GM18868 (cell line): ENCODE data around the gene OPA3.
A peak's percentile ranks its signal among the peaks of the same experiment; 100 is the strongest.
"Not testable (repeated sequence)": the region's sequence is repeated elsewhere in the genome, so short reads cannot be mapped to it uniquely, and the experiment has no call there.

Experiments used
- ATAC-seq: cut with Tn5 transposase; IDR thresholded peaks from one replicate; pipeline ENCODE4 v1.9.1; 2021; ENCODE audit warnings: mild to moderate bottlenecking, moderate library complexity; ENCODE audit not compliant: unreplicated experiment

The OPA3 gene

GRCh38 chr19:45584332-45585157 lies at the start of gene OPA3:
OPA3 (minus strand) TSS chr19:45584802; CDS start chr19:45584764, 38 bp downstream.
- peak; percentile 86 for ATAC-seq

GRCh38 chr19:45632468-45633196 lies 48.0 kb upstream of the OPA3 start:
- ATAC-seq = no peak

- no peak for ATAC-seq
Measured at GRCh38 chr19:45630463-45630862, 45.9 kb upstream of the OPA3 start.

- ATAC-seq = no peak
Measured at GRCh38 chr19:45629704-45630103, 45.1 kb upstream of the OPA3 start.

- ATAC-seq = not testable (repeated sequence)
Measured at GRCh38 chr19:45628219-45628618, 43.6 kb upstream of the OPA3 start.

- no peak for ATAC-seq
Measured at GRCh38 chr19:45623984-45624383, 39.4 kb upstream of the OPA3 start.

GRCh38 chr19:45621976-45622503 lies 37.4 kb upstream of the OPA3 start:
- ATAC-seq = no peak

GRCh38 chr19:45621389-45621788 lies 36.8 kb upstream of the OPA3 start:
- no peak for ATAC-seq

- no peak for ATAC-seq
Measured at GRCh38 chr19:45616704-45617017, 32.1 kb upstream of the OPA3 start.

- ATAC-seq = peak; percentile 63
Measured at GRCh38 chr19:45615795-45616703, 31.4 kb upstream of the OPA3 start.

- ATAC-seq = not testable (repeated sequence)
Measured at GRCh38 chr19:45615056-45615455, 30.5 kb upstream of the OPA3 start.

- ATAC-seq = peak; percentile 70
Measured at GRCh38 chr19:45613926-45614725, 29.5 kb upstream of the OPA3 start.

GRCh38 chr19:45608948-45609347 lies 24.3 kb upstream of the OPA3 start:
- no peak for ATAC-seq

- ATAC-seq = no peak
Measured at GRCh38 chr19:45607071-45608029, 22.7 kb upstream of the OPA3 start.

GRCh38 chr19:45601524-45602374 lies 17.1 kb upstream of the OPA3 start, which contains the start of gene GPR4:
GPR4 (minus strand) TSS chr19:45602212; CDS start chr19:45591866, 10,346 bp downstream.
- no peak for ATAC-seq

GRCh38 chr19:45601115-45601514 lies 16.5 kb upstream of the OPA3 start:
- no peak for ATAC-seq

- no peak for ATAC-seq
Measured at GRCh38 chr19:45600340-45600885, 15.8 kb upstream of the OPA3 start.

GRCh38 chr19:45599286-45599685 lies 14.7 kb upstream of the OPA3 start:
- no peak for ATAC-seq
